Measurements from ENCODE around the gene QRFP.

QRFP gene

DNA sequence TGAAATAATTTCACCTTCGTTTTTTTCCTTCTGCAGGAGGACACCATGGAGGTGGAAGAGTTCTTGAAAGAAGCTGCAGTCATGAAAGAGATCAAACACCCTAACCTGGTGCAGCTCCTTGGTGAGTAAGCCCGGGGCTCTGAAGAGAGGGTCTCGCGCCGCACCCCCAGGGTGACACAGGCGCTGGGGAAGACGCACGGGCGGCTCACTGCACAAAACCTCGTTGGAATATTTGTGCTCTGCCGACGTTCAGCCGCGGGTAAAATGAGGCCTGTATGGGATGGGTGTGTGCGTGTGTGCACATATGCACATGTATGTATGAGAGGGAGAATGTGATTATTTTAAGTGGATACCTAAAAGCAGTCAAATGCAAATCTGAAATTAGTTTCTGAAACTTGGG, 24.5 kb downstream of the QRFP start:
- DNase-seq (ENCODE audit: low read depth, low spot score), result no peak

GRCh38 chr9:130871395-130872062, 25.1 kb downstream of the QRFP start:
- DNase-seq (ENCODE audit: low read depth, low spot score), result no peak

- no peak for DNase-seq (ENCODE audit: low read depth, low spot score)
Measured at GRCh38 chr9:130870491-130871381, 25.9 kb downstream of the QRFP start.

DNA sequence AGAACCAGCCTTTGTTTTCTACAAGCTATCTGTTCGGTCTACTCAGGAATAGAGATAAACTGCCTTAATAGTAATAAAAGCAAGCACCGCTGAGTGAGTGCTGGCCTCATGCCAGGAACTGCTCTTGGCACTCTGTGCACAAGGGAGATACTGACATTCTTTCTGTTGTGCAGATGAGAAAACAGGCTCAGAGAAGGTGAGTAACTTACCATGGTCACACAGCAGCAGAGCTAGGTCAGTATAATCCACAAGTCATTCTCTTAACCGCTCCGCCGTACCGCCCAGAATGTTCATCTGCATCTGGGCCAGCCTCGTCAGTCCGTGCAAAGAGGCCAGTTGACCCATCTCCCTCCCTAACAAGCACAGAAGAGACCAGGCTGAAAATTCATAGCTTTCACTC, 27.4 kb downstream of the QRFP start:
- no peak for DNase-seq (ENCODE audit: low read depth, low spot score)

DNA sequence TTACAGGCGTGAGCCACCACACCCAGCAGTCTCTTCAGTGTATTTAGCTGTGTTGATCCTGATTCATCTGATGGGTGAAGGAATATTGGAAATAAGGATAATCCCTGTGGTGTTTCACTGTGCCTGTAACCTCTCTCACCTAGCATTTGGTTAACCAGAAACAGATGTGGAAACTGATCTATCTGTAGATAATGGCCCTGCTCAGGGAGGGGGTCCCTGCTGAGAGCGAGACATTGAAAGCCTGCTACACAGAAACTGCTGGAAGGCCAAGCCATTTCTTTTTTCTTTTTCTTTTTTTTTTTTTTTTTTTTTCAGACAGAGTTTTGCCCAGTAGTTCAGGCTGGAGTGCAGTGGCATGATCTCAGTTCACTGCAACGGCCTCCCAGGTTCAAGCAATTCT, 28.4 kb downstream of the QRFP start:
- no peak for DNase-seq (ENCODE audit: low read depth, low spot score)

DNA sequence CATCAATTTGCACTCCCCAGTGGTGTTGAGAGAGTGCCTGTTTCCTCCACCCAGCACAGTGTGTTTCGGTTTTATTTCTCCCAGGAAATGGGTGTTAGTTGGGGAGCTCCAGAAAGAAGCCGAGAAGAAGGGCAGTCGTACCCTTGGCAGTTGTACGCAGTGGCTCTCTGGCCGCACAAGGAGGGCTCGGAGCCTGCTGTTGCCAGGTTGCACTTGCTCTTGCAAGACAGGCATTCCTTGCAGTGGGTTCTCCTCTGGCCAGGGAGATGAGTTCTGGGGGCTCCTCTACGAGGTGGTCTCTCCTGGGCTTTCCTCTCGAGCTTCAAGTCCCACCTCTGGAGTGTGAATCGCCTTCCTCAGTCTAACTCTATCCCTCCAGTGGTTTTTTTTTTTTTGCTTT, 29.1 kb downstream of the QRFP start:
- no peak for DNase-seq (ENCODE audit: low read depth, low spot score)

- peak; percentile 97 for DNase-seq (ENCODE audit: low read depth, low spot score)
Measured at GRCh38 chr9:130866474-130866965, 30.1 kb downstream of the QRFP start.

- DNase-seq (ENCODE audit: low read depth, low spot score), result no peak
Measured at GRCh38 chr9:130865921-130866320, 30.7 kb downstream of the QRFP start.

DNA sequence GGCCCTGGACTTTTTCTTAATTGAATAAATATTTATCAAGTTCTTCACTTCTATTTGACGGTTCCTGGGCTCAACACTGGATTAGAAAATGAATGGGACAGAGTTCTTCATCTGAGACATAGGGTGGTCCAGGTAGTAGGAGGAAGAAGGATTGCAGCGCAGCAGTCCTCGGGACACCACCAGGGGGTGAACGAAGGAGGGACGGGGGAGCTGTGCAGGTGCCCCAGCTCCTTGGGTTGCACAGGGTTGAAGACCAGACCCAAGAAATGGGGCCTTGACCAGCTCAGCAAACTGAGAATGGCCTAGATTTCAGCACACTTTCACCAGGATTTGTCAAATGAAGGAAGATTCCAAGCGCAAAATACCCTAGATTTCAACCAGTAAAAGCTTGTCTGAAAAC, 32.1 kb downstream of the QRFP start:
- DNase-seq (ENCODE audit: low read depth, low spot score), result no peak

- no peak for DNase-seq (ENCODE audit: low read depth, low spot score)
Measured at GRCh38 chr9:130862747-130863146, 33.9 kb downstream of the QRFP start.

- no peak for DNase-seq (ENCODE audit: low read depth, low spot score)
Measured at GRCh38 chr9:130862217-130862616, 34.4 kb downstream of the QRFP start.

- no peak for DNase-seq (ENCODE audit: low read depth, low spot score)
Measured at GRCh38 chr9:130861372-130862180, 35.0 kb downstream of the QRFP start.

DNA sequence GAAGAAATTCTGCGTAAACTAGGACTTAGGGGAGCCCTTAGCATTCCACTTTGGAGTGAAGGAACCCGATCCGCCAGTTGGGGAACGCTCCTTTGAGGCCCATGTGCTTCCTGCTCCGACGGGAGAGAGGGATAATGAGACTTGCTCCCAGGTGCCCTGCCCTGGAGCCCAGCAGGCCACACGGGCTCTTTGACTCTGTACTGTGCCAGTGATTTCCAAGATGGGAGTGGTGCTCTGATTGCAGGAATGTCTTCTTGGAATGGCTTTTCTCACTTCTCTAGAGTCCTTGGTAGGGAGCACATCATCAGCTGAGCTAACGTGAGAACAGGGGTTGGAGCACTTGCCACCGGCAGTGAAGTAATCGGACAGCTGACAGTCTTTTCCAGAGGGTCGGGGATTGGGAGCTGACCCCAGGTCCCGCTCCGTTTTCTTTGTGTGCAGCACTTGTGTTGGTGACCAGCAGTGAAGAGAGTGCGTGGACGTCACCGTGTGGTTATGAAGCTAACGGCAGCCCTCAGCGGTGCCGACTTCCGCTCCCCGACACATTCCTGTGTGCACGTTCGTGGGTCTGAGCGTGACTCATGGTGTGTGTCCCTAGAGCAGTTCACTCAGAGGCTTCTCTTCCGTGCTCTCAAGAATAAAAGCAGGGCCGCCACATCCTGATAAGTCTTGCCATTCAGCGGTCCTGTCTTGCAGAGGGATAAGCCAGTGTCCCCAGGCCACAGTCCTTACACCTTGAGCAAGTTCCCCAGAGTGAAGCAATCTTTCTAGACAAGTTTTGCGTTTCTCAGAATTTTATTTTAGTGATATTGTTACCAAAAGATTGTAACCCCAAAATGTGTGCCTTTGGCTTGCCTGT, 35.9 kb downstream of the QRFP start:
- DNase-seq (ENCODE audit: low read depth, low spot score), result peak; percentile 66

- no peak for DNase-seq (ENCODE audit: low read depth, low spot score)
Measured at GRCh38 chr9:130858739-130859705, 37.6 kb downstream of the QRFP start.

DNA sequence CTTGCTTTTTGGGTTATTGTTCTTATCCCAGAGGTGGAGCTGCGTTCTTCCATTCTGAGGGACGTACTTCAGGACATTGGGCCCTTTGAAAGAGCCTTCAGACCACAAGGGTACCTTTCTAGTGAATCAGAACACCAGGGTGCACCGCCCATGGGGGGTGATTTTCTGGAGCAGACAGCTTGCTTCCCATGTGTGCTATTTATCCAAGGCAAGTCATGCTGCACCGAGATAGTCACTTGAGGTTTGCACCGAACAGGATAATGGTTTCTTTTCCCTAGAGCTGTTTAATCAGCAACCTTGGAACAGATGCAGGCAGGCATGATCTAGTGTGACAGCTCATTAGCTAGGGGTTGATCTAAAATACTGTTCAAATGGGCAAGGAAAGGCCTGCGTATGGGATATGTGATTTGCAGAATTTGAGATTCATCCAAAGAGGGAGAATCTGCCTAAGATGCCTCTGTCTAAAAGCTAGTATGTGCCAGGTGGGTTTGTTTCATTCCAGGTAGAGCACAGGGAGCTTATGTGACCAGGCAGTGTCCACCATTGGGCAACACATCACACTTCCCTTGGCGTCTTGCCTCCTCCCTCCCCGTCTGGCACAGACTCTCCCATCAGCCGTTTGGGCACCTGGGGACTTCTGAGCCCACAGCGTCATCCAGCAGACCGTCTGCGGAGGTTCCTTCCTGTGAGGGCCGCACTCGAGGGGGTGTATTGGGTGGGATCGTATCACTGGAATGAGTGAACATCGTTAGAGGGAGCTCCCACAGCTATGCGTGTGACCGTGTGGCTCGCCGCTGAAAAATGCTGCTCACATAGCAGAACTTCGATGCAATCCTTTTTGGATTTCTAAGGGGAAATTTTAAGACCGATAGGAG, 38.5 kb downstream of the QRFP start:
- no peak for DNase-seq (ENCODE audit: low read depth, low spot score)

DNA sequence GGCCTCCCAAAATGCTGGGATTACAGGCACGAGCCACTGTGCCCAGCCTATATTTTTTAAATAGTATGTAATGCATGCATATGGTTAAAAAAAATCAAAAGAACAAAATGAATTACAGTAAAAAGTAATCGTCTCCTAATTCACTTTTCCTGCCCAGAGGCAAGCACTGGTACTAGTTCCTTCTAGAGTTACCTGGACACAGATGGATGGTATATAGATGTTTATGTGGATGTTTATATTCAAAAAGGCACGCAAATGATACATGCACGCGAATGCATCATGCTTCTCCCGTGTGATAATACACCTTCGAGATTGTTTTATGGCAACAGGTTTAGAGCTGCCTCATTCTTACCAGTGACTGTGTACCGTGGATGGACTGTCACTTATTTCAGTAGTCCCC, 40.1 kb downstream of the QRFP start:
- DNase-seq (ENCODE audit: low read depth, low spot score), result no peak

DNA sequence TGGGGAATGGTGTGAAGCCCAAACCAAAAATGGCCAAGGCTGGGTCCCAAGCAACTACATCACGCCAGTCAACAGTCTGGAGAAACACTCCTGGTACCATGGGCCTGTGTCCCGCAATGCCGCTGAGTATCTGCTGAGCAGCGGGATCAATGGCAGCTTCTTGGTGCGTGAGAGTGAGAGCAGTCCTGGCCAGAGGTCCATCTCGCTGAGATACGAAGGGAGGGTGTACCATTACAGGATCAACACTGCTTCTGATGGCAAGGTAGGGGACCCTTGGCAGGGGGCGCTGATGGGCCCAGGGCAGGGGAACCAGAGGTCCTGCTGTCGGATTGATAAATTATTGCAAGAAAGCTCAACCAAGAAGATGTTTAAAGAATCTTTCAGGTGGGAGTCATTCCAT, 41.8 kb downstream of the QRFP start:
- no peak for DNase-seq (ENCODE audit: low read depth, low spot score)

GRCh38 chr9:130854092-130854491, 42.5 kb downstream of the QRFP start:
- no peak for DNase-seq (ENCODE audit: low read depth, low spot score)

DNA sequence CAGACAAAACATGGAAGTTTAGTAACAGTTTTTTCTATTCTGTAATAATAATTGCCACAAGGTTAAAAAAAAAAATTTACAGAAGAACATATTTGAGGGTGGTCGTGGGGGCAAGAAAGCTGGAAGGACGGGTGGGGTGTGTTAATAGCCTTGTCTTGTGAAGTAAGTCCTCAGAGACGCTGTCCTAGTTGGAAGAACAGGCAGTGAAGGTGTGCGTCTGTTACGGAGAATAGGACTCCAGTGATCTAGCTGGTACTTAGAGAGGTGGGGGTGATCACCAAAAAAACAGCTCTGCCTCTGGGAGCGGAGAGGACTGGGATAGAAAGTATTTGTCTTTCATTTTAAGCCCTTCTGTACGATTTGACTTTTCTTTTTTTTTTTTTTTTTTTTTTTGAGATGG, 43.8 kb downstream of the QRFP start:
- no peak for DNase-seq (ENCODE audit: low read depth, low spot score)
